ENCODE results near the gene TACC3. TPM values are rescaled to one million over a fixed set of nuclear protein-coding genes. Genes with fewer than 3 reads are reported as not detected.

The TACC3 gene
- total and polyA plus RNA-seq, 2 of the 8 experiments (the other 6 are each of a cell fraction or from before 2014, with no cell fraction given), result 73.8 to 148 TPM

DNA sequence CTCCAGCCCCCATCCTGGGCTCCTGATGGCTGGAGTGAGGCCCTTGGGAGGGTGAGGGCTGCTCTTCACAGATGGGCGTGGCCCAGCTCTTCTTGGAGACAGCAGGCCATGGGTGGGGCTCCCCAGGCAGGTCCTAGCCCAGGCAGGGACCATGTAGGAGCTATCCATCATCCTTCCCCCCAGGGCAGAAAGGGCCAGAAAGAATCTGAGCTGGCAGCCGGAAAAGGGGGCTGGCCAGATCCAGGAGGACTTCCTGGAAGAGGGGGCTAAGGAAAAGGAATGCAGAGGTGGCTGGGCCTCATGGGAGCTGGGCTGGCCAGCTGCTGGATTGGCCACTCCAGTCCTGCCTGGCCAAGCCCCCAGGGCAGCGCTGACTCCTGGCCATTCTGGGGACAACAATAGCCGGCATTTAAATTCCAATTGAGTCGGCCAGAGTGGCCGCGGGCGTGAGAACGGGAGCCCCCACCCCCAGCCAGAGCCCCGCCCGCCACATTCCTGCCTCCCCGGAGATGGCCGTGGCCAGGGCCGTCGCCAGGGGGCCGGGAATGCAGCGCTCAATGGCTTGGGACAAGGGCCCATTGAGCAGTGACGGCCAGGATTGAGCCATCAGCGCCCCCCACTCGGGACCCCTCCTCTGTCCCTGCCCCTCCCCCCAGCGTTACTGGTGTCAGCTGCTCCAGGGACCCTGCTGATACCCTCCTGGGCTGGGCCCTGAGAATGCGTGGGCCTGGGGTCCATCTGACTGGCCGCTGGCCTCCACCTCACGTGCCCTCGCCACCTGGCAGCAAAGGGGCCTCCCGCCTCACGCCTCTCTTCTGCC is 56.7 kb downstream of the TACC3 start (continued):
- TF ChIP-seq RFX5 (IDR thresholded peaks at IDR 0.05; ENCODE audit: borderline replicate concordance, low read depth, low read length) (no peak), KDM5A (IDR thresholded peaks at IDR 0.05; ENCODE audit: low read length) (no peak), SIX5 (IDR thresholded peaks at IDR 0.05; ENCODE audit: low read depth, low read length) (no peak), CTBP2 (IDR thresholded peaks at IDR 0.05; ENCODE audit: borderline replicate concordance, insufficient read depth, insufficient read length, low read length) (no peak), NRF1 (IDR thresholded peaks at IDR 0.05; ENCODE audit: low read depth, low read length) (no peak), CHD2 (IDR thresholded peaks at IDR 0.05; ENCODE audit: low read length) (no peak), HDAC6 (IDR thresholded peaks at IDR 0.05; ENCODE audit: low read depth, low read length) (no peak), BRCA1 (IDR thresholded peaks at IDR 0.05; ENCODE audit: low read depth, low read length) (no peak)
- TF ChIP-seq, protein P1, sequence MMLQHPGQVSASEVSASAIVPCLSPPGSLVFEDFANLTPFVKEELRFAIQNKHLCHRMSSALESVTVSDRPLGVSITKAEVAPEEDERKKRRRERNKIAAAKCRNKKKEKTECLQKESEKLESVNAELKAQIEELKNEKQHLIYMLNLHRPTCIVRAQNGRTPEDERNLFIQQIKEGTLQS (IDR thresholded peaks at IDR 0.05; ENCODE audit: insufficient read depth, low read depth, low read length), result no peak
